ENCODE measurements around the gene STPG2.

The STPG2 gene

DNA sequence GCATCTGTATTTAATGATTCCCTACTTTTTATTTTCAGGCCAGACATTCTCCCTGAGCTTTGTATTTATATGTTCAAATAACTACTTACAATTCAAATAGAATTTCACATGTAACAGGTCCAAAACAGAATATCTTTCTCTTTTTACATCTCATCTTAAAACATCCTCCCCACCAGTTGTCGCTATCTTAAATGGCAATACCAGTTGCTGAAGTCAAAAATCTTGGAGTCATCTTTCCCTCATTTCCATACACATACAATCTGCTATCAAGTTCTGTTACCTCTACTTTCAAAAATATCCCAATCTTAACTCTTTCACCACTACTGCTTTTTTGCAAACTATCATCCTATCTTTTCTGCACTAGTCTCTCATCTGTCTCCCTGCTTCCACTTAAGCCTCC is 330.5 kb downstream of the STPG2 start:
- no peak for DNase-seq (ENCODE audit: low spot score)

DNA sequence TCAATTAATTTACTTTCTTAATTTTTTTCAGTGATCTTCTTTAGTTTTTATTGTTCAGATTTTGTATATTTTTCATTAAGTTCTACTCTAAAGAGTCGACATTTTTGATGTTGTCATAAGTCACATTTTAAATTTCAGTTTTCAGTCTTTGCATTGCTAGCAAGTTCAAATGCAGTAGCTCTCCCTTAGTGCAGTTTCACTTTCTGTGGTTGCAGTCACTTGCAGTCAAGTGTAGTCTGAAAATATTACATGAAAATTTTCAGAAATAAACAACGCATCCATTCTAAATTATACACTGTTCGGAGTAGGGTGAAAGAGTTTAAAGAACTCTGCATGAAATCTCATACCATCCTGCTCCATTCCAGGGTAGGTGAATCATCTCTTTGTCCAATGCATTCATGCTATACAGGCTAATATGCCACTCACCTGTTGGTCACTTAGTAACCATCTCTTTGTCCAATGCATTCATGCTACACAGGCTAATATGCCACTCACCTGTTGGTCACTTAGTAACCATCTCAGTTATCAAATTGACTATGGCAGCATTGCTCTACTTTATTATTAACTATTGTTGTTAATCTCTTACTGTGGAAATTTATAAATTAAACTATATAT is 356.9 kb downstream of the STPG2 start:
- DNase-seq (ENCODE audit: low spot score) = no peak

DNA sequence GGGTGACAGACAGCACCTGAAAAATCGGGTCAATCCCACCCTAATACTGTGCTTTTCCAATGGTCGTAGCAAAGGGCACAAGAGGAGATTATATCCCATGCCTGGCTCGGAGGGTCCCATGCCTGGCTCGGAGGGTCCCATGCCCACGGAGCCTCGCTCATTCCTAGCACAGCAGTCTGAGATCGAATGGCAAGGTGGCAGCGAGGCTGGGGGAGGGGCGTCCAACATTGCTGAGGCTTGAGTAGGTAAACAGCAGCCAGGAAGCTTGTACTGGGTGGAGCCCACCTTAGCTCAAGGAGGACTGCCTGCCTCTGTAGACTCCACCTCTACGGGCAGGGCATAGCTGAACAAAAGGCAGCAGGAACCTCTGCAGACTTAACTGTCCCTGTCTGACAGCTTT is 365.1 kb downstream of the STPG2 start:
- DNase-seq (ENCODE audit: low spot score) = no peak

DNA sequence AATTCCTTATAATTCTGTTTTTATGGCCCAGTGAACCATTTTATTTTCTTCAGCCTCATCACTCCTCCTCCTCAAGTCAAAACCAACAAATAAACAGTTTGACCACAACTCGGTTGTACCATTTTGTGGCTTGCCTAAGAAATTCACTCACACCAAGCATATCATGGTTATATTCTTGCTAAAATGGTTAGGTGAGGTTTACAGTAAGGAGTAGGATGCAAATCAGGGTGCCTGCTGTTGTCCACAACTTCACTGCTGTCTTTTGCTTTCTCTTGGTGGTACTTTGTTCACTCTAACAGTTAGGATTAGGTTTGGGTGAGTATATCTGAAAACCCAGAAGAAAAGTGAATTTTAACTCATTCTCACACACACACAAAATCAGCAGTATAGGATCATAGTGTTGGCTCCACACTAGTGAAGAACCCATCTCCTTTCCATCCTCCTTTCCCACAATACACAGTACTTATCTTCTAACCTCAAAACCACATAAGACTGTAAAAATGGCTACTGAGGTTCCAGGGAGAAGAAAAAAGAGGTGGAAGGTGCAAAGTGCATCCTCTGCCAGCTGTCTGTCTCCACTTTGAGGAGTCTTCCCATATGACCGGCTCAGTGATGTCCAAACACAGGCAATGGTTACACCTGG is 368.8 kb downstream of the STPG2 start:
- DNase-seq (ENCODE audit: low spot score) = no peak

DNA sequence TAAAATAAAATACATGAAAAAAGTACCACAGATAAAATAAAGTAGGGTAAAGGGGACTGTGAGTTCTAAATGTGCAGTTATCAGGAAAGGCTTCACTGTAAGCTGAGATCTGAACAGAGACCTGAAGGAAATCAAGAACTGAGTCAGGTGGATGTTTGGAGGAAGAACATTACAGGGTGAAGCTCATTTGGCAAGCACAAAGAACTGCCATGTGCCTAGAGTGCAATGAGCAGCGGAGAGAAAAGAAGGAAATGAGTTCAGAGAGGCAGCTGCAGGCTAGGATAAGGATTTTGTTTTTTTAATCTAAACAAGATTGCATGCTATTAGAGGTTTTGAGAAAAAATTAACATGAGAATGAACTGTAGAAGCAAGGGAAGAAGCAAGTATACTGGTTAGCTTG is 373.1 kb downstream of the STPG2 start:
- DNase-seq (ENCODE audit: low spot score) = no peak

DNA sequence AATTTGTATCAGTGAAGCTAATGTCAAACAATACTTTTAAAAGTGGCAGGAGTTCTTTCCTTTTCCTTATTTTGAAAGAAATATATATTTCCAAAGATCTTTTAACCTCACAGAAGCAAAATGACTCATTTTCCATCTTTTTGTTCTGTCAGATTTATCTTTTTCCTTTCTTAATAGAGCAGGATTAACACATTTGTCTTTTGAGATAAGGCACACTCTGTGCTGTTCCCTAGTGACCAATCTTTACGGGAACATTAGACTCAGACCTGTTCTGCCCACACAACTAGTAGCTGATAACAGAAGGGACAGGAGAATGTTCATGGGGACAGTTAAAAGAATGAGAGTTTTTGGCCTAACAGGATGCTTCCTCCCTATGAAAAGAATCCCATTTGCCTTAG is 381.2 kb downstream of the STPG2 start:
- DNase-seq (ENCODE audit: low spot score) = no peak

DNA sequence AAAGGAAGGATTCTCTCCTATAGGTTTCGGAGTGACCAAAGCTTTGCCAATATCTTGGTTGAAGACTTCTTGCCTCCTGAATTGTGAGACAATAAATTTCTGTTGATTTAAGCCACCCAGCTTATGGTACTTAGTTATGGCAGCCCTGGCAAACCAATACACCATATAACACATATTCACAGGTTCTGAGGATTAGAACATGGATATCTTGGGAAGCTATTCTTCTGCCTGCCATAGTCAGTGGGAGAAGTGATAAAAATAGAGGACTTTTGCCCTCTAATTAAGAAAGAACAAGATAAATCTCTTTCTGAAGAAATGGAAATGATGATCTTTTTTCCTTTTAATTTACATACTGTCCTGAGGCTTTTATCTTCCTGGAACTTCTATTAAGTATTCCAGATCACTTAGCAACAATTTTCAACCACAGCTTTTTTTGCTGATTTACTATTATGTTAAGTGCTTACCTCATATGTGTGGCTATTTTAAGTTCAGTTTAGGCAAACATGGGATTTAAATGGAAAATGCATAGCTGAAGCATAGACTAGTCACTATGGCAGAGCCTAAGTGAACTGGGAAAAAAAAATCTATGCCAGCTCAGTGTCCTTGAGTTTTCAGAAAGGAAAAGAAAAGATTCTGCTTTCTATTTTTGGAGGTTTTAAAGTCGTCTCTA is 381.7 kb downstream of the STPG2 start:
- peak; percentile 35 for DNase-seq (ENCODE audit: low spot score)

DNA sequence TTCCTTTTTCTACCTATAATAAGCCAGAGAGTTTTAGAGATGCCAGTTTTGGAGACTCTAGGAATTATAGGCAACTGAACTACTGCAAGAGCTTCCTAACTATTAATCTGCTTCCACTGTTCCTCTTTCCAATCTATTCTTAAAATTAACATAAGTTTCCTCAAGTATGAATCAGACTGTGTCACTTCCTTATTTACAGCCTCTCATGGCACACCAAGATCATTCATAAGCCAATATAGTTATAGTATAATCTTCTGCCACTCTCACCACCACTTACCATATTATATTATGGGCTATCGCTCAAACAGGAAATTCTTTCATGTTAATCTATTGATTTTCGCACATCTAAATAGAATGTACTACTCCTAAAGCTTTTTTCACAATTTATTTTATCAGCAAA is 383.5 kb downstream of the STPG2 start:
- DNase-seq (ENCODE audit: low spot score) = peak; percentile 57

DNA sequence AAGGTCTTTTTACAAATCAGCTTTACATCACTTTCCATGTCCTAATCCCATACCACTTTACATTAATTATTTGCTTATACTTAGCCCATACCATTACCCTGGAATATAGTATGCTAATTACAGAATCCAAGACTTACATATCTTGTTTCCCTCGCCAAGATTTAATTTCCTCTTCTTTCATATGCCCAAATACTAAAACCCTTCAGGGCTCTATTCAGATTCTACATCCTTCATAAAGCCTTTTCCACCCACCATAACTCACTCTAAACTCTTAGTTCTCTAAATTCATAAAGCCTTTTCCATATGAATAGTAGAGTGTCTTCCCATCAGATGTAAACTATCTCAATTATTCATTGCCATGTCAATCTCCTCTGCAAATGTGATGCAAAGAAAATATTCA is 390.7 kb downstream of the STPG2 start:
- no peak for DNase-seq (ENCODE audit: low spot score)

DNA sequence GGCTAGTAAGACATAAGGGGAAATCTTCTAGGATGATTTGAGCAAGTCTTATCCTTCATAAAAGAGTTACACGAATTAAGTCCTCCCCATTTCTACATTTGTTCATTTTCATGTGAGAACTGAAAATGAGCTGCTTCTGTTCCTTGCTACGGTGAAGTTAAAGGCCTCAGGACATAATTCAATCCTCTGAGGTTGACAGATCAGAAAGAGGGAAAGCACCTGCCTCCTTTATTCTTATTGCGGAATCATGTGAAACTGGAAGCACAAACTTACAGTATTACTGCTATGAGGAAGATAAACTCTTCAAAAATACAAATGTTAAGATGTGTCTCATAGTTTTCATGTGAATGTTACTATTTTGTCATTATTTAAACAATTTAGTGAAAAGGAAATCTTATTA is 395.3 kb downstream of the STPG2 start:
- DNase-seq (ENCODE audit: low spot score) = no peak

DNA sequence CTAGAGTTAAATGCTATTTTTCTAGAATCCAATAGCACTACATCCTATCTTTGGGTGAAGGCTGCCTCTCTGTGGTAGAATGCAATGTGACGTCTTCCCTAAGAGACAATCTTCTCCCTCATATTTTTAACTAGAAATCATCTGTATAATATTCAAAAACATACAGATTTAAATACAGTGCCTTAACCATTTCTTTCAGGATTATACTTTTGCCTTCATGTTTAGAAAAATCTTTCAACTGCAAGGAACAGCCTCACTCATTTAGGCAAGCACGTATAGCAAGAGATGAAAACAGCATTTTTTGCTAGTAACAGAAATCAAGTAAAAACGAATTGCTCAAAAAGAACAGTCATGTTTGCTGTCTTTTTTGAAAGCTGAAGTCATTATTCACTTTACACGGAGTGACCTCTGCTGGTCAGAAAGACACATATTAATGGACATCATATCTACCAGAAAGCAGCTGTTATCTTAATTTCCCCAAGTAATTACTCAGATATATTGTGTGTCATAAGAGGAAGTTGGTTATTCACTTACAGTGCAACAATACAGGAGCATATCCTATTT is 422.3 kb downstream of the STPG2 start:
- DNase-seq (ENCODE audit: low spot score) = peak; percentile 92

DNA sequence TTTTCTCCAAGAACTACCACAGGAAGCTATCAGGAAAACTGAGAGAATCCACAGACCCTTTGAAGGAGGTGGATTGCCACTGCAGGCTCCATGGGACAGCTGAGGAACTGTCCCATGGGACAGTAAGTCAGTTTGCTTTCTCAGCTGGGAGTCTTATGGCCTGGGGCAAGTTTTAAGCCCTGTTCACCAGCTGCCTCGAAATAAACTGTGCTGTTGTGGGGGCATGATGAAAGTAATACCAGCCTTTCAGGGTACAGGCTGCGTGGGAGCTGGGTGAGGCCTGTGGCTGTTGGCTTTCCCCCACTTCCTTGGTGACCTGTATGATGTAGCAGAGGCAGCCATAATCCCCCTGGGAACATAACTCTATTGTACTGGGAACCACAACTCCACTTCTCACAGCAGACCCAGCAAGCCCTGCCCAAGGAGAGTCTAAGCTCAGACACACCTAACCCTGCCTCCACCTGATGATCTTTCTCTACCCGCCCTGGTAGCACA is 452.1 kb downstream of the STPG2 start:
- DNase-seq (ENCODE audit: low spot score) = no peak

DNA sequence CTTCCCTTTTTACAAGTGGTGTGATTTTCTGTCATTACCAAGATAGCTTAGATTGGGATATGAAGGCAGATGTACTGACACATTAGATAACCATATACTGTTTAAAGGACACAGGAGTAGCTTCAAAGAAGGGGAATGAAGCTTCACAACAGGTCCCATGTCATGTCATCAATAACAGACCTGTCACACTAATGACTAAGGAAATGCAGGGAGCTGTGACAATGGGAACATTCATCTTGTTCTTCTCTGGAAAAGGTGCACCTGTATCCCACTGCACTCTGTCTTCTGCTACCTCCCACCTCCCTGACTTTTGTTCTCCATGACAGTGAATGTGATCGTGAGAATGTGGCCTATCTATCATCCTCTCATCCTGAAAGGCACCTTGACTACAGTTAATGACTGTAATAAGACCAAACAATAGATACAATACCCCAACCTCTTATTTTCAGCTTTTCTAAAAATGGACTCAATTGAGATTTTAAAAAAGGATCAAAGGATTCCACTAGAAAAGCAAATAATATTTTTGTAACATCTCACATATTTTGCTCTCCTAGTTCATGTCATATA is 472.5 kb downstream of the STPG2 start:
- no peak for DNase-seq (ENCODE audit: low spot score)

DNA sequence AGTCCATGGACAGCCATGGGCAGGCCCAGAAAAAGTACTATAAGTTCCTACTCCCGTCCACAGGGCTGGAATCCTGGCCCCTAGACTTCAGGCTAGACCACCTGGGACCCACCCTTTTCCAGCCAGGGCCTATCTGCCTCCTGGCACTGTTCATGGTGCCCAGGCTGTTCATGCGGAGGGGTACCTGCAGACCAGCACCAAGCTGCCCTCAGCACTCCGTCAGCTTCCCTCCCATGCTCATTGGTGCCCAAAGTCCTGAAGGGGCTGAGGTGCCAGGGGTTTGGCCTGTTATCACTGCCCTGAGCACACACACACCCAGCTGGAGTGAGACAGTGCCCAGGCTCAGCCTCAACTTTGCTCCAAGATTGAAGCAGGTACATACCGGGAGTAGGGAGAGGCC is 477.7 kb downstream of the STPG2 start:
- DNase-seq (ENCODE audit: low spot score) = no peak

DNA sequence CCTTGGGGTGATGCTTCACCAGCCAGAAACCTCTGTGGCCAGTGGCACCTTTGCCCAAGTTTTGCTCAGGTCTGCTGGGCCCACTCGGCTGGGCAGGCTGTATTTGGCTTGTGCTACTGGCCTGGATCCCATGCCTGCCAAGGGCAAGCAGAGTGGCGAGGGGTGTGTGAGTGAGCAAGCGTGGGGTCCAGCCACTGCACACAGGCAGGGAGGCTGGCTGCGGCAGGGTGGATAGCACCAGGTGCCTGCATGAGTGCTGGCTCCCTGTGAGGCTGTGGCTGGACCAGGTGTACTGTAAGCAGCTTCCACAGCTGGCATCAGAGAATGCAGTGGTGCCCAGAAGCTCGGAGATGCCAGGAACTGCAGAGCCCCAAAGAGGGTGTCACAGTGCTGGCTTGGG is 478.5 kb downstream of the STPG2 start:
- DNase-seq (ENCODE audit: low spot score) = no peak

DNA sequence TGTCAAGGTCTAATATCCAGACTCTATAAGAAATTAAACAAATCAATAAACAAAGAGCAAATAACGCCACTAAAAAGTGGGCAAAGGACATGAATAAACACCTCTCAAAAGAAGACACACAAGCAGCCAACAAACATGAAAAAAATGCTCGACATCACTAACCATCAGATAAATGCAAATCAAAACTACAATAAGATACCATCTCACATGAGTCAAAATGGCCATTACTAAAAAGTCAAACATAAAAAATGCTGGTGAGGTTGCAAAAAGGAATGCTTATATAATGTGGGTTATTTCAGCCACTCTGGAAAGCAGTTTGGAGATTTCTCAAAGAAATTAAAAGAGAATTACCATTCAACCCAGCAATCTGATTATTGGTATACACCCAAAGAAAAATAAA is 481.1 kb downstream of the STPG2 start:
- no peak for DNase-seq (ENCODE audit: low spot score)

DNA sequence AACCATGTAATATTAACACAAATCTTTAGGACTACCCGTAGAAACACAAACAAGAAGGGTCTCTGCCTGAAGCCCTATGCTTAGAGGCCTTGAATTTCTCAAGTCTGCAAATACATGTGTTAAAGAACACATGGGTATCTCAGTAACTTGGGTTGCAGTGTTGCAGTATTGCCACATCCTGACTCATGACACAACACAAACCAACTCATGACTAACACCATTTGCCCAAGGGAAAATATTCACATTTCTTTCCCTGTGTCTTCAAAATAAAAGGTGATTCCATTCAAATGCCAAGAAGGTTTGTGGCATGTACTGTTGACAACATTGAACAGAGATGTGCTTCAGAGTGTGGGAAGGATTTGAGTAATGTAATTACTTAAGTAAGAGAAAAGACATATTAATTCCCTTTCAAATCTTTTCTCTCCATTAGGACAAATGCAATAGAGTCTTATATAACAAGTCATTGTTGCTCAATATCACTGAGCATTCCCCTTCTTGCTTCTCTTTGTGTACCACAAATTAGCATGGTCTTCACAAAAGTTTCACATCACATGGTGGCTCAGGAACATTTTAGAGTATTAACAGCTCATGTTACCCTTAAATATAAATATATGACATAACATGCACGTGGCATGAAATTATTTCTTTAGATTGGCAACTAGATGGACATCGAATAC is 487.1 kb downstream of the STPG2 start:
- peak; percentile 41 for DNase-seq (ENCODE audit: low spot score)

DNA sequence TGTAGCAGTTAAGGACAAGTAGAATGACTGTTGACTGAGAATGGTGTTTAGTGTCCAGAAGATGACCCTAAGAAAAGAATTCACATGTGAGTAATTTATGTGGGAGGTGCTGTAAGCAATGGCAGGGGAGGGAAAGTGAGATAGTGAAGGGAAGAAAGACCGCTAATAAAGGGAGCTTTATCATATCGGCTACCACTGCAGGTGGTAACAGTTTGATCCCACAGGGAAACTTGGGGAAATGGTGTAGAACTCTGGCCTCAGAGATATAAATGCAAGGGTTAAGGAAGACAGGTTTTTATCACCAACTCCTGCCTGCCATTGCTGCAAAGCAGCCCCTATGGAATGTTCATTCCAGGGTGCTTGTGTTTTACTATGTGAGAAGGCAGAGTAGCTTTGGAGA is 489.6 kb downstream of the STPG2 start:
- DNase-seq (ENCODE audit: low spot score) = no peak

DNA sequence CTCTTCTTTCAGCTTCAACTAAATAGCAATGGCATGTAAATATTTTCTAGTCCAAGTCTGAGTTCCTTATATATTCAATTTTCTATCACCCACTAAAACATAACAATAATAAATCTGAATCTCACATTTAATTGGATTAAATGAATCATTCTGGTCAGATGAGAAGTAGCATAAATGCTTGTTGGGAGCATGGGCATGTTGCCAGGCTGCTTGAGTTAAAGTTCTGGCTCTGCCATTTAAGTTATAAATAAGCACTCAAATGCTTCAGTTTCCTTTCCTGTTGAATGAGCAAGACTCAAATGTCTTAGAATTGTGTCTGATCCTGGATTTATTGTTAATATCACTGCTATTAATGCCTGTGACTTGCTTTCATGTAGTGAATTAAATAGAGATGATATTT is 496.3 kb downstream of the STPG2 start:
- DNase-seq (ENCODE audit: low spot score) = peak; percentile 25

DNA sequence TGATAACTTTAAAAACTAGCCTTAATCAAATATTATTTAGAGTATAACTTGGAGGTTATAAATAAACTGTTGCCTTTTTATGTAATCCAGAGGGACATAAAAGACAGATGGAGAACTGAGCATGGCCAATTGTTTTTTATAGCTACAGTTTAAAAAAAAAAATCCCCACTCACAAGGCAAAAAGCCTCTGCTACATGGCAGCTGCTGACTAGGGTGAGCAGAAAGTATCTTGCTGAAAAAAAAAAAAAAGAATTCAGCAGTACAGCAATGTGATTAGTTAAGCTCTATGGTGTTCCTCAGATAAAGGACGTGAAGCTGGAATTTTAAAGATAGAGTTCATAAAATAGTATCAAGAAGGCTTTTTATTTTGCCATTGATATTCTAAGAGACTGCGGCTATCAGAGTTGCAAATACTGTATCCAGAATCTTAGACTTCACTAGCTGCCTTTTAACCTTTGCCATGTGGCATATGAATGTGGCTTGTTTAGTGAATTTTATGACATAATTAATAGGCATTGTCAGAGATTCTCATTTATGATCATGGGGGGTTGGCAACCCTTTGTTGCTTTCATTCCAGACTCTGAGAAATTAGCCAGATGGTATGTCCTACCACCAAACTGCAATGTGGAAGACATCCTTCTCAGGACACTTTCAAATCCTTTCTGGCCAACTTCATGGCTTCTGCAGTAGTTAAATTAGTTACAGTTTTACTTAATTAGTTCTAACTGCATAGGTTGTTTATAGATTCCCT is 498.0 kb downstream of the STPG2 start:
- DNase-seq (ENCODE audit: low spot score) = no peak

DNA sequence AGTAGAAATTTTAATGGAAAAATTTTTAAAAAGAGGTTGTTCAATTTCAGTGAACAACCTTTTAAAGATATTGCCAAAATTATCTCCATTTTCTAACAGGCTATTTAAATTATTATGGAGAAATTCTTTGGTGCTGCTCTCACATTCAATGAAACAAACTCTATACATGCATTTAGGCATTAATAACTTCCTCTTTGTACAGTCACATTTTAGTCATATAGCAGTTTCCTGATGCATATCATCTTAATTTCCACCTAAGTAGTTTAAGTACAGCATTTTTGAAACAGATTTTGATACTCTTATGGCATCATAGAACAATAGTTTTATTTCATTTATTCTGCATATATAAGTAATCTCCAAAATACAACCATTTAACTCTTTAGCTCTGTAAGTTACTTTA is 500.1 kb downstream of the STPG2 start:
- peak; percentile 57 for DNase-seq (ENCODE audit: low spot score)

DNA sequence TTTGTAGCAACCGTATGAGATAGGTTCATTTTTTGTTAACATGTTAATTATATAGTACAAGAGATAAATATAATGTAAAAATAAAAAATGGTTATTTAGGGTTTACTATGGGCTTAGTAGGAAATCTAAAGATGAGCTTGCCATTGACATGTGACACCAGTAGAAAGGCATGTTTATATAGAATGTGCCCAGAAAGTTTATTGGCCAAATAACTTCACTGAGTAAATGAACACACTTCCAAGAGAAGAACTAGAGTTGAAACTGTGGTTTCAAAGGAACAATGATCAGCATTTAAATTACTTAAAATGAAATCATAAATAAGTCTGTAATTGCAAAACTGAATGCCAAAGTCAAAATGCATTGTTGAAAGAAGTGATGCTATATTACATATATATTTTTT is 503.3 kb downstream of the STPG2 start:
- no peak for DNase-seq (ENCODE audit: low spot score)

All from kidney capillary endothelial cell (primary cell).